ENCODE data around the gene ALDH1A1.

ALDH1A1 gene

DNA sequence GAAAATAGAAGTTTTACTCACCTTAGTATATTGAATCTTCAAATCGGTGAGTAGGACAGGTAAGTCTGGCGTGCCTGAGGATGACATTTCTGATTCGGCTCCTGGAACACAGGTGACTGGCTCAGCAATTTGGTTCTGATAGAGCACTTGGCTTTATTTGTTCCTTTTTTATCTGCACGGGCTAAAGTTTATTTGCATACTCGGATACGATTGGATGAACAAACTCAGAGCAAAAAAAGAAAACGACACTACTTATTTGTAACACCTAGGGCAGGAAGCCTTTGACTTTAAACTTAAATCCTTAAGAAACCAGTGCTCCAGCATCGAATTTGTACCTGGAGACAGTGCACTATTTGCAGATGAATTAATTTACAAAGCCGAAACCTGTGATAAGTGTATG is at the start of gene ALDH1A1:
Gene ALDH1A1 (minus strand): TSS at position 140 of the 400 bp plus-strand sequence. CDS start 53 bp downstream, at position 87.
- Histone ChIP-seq H3K4me1 (ENCODE audit: control insufficient read depth in 1 of 2, insufficient read depth in 2 of 2, low read length in 2 of 2) (peaks cover 23 to 32% of the 10 kb centered on the region in 2 donors), H3K27me3 (ENCODE audit: control insufficient read depth in 1 of 2, insufficient read depth in 2 of 2, low read length in 2 of 2) (no peaks in the 10 kb centered on the region), H3K9me3 (ENCODE audit: control insufficient read depth in 1 of 2, low read length in 2 of 2) (no peaks in the 10 kb centered on the region), H3K9ac (ENCODE audit: low read depth in 1 of 2, low read length in 2 of 2) (peak within 1 kb of the TSS; percentile 18 to 71), H3K27ac (ENCODE audit: low read depth, low read length) (peak within 1 kb of the TSS; percentile 49), H3K4me3 (ENCODE audit: low read depth in 1 of 2, low read length in 2 of 2) (peak within 1 kb of the TSS; percentile 60 to 71), H3K36me3 (ENCODE audit: control insufficient read depth in 1 of 2, insufficient read depth in 2 of 2, low read length in 2 of 2) (no peaks in the 10 kb centered on the region)

DNA sequence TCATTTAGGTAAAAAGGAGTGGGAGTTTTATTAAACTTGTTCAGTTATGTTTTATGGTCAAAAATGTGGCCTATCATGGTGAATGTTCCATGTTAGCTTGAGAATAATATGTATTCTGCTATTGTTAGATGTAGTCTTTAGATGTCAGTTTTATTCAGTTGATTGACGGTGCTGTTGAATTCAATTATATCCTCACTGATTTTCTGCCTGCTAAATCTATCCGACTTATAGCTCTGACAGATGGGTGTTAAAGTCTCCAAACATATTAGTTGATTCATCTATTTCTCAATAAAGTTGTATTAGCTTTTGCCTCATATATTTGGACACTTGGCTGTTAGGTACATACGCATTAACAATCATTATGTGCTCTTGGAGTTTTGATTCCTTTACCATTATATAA is 49.0 kb upstream of the ALDH1A1 start:
- no peaks in the 10 kb centered on the region for H3K36me3 ChIP-seq (ENCODE audit: control insufficient read depth in 1 of 2, insufficient read depth in 2 of 2, low read length in 2 of 2)
- H3K4me3 ChIP-seq (ENCODE audit: low read depth in 1 of 2, low read length in 2 of 2): no peak overlapping the region
- no peaks in the 10 kb centered on the region for H3K27me3 ChIP-seq (ENCODE audit: control insufficient read depth in 1 of 2, insufficient read depth in 2 of 2, low read length in 2 of 2)
- no peaks in the 10 kb centered on the region for H3K9me3 ChIP-seq (ENCODE audit: control insufficient read depth in 1 of 2, low read length in 2 of 2)
- H3K9ac ChIP-seq (ENCODE audit: low read depth in 1 of 2, low read length in 2 of 2): no peak overlapping the region
- peaks cover 6 to 10% of the 10 kb centered on the region in 2 donors for H3K4me1 ChIP-seq (ENCODE audit: control insufficient read depth in 1 of 2, insufficient read depth in 2 of 2, low read length in 2 of 2)
- H3K27ac ChIP-seq (ENCODE audit: low read depth, low read length): no peak overlapping the region

DNA sequence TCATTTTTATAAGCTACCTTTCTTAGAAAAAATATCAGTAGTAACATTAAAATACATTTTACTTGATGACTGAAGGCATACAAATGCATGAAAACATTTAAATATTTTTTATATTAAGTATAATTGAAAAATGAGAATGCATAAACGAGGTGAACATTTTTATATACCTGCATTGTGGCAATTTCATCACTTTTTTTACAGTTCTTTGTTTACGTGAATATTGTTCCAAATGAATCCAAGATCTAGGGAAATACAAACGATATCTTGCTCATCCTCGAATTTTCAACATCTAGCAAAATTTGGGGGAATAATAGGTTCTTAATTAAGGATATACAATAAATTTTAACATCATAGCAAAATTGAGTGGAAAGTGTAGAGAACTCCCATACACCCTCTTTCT is 45.5 kb upstream of the ALDH1A1 start:
- no peak overlapping the region for H3K27ac ChIP-seq (ENCODE audit: low read depth, low read length)
- H3K4me1 ChIP-seq (ENCODE audit: control insufficient read depth in 1 of 2, insufficient read depth in 2 of 2, low read length in 2 of 2): peaks cover 6 to 17% of the 10 kb centered on the region in 2 donors
- no peak overlapping the region for H3K4me3 ChIP-seq (ENCODE audit: low read depth in 1 of 2, low read length in 2 of 2)
- H3K36me3 ChIP-seq (ENCODE audit: control insufficient read depth in 1 of 2, insufficient read depth in 2 of 2, low read length in 2 of 2): no peaks in the 10 kb centered on the region
- H3K27me3 ChIP-seq (ENCODE audit: control insufficient read depth in 1 of 2, insufficient read depth in 2 of 2, low read length in 2 of 2): no peaks in the 10 kb centered on the region
- H3K9ac ChIP-seq (ENCODE audit: low read depth in 1 of 2, low read length in 2 of 2): no peak overlapping the region
- no peaks in the 10 kb centered on the region for H3K9me3 ChIP-seq (ENCODE audit: control insufficient read depth in 1 of 2, low read length in 2 of 2)

DNA sequence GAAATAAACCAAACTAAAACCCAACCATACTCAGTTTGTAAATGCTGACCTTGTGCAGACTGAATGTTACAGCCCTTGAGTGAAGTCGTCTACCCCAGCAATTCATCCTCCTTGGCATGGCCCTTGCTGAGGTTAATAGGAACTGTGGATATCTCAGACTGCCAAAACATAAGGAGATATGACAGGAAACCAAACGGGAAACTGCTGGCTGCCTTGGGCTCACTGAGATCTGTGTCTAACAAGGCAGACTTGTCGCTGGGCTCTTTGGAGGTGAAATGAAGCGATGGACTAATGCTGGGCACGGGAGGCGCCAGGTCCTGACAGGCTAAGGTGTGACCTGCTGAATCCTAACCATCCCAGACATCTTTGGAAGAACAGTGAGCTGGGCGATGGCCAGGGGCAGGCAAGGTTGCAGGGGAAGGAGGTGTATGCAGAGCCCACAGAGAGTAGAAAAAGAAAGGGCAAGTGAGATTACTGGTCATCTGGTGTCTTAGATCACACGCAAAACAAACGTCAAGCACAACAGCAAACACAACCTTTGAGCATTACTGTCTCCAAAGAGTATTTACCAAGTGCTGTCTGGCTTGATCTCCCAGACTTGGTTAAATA is 44.6 kb upstream of the ALDH1A1 start:
- Histone ChIP-seq H3K9ac (ENCODE audit: low read depth in 1 of 2, low read length in 2 of 2) (no peak overlapping the region), H3K27ac (ENCODE audit: low read depth, low read length) (no peak overlapping the region), H3K36me3 (ENCODE audit: control insufficient read depth in 1 of 2, insufficient read depth in 2 of 2, low read length in 2 of 2) (no peaks in the 10 kb centered on the region), H3K27me3 (ENCODE audit: control insufficient read depth in 1 of 2, insufficient read depth in 2 of 2, low read length in 2 of 2) (no peaks in the 10 kb centered on the region), H3K4me3 (ENCODE audit: low read depth in 1 of 2, low read length in 2 of 2) (peak overlapping the region; percentile 18 to 33), H3K9me3 (ENCODE audit: control insufficient read depth in 1 of 2, low read length in 2 of 2) (no peaks in the 10 kb centered on the region), H3K4me1 (ENCODE audit: control insufficient read depth in 1 of 2, insufficient read depth in 2 of 2, low read length in 2 of 2) (peaks cover 6 to 19% of the 10 kb centered on the region in 2 donors)

DNA sequence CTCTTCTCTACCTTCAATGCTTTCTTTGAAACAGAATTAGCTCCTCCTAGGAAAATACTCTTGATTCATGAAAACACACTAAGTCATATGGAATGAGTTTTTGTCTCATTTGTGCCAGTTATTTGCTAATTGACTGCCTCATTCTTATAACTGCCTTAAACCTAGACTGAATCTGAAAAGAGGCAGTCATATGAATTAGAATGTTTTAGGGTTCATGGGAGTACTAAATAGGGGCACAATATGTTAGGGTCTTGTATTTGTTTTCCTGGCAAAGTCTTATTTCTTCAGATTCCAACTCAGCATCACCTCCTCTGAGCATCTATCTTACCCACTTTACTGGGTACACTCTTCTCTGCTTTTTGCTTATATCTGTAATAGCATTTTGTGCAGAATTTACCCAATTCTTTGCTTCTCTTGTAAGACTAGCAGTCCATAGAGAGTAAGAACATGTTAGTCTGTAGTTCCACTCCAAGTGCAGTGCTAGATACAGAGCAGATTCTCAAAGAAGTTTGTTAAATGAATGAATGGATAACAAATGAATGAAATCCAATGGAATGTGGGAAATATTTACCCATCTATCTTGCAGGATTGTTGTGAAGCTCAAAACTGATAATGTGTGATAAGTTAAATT is 43.9 kb upstream of the ALDH1A1 start:
- peaks cover 6 to 21% of the 10 kb centered on the region in 2 donors for H3K4me1 ChIP-seq (ENCODE audit: control insufficient read depth in 1 of 2, insufficient read depth in 2 of 2, low read length in 2 of 2)
- H3K36me3 ChIP-seq (ENCODE audit: control insufficient read depth in 1 of 2, insufficient read depth in 2 of 2, low read length in 2 of 2): no peaks in the 10 kb centered on the region
- no peak overlapping the region for H3K9ac ChIP-seq (ENCODE audit: low read depth in 1 of 2, low read length in 2 of 2)
- H3K4me3 ChIP-seq (ENCODE audit: low read depth in 1 of 2, low read length in 2 of 2): peak overlapping the region in 1 of 2 donors; percentile 18
- no peaks in the 10 kb centered on the region for H3K9me3 ChIP-seq (ENCODE audit: control insufficient read depth in 1 of 2, low read length in 2 of 2)
- no peak overlapping the region for H3K27ac ChIP-seq (ENCODE audit: low read depth, low read length)
- H3K27me3 ChIP-seq (ENCODE audit: control insufficient read depth in 1 of 2, insufficient read depth in 2 of 2, low read length in 2 of 2): no peaks in the 10 kb centered on the region

DNA sequence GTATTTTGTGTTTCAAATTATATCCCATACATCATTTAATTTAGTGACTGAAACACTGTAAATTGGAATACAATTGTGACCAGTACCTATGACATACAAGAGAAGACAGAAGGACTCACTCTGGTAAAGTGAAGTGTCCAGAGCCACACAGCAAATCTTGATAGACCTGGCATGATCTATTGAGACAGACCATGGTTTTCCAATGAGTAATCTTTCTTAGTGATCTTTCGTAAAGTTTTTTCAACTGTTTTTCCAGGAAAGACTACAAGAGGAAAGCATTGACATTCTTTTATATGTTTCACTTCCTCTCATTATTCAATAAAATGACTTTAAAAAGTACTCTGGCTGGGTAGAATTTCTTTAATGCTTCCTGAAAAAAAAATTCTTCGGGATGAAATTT is 43.3 kb upstream of the ALDH1A1 start:
- no peaks in the 10 kb centered on the region for H3K36me3 ChIP-seq (ENCODE audit: control insufficient read depth in 1 of 2, insufficient read depth in 2 of 2, low read length in 2 of 2)
- H3K9me3 ChIP-seq (ENCODE audit: control insufficient read depth in 1 of 2, low read length in 2 of 2): no peaks in the 10 kb centered on the region
- H3K27me3 ChIP-seq (ENCODE audit: control insufficient read depth in 1 of 2, insufficient read depth in 2 of 2, low read length in 2 of 2): no peaks in the 10 kb centered on the region
- no peak overlapping the region for H3K9ac ChIP-seq (ENCODE audit: low read depth in 1 of 2, low read length in 2 of 2)
- H3K4me3 ChIP-seq (ENCODE audit: low read depth in 1 of 2, low read length in 2 of 2): no peak overlapping the region
- H3K27ac ChIP-seq (ENCODE audit: low read depth, low read length): no peak overlapping the region
- peaks cover 6 to 21% of the 10 kb centered on the region in 2 donors for H3K4me1 ChIP-seq (ENCODE audit: control insufficient read depth in 1 of 2, insufficient read depth in 2 of 2, low read length in 2 of 2)

DNA sequence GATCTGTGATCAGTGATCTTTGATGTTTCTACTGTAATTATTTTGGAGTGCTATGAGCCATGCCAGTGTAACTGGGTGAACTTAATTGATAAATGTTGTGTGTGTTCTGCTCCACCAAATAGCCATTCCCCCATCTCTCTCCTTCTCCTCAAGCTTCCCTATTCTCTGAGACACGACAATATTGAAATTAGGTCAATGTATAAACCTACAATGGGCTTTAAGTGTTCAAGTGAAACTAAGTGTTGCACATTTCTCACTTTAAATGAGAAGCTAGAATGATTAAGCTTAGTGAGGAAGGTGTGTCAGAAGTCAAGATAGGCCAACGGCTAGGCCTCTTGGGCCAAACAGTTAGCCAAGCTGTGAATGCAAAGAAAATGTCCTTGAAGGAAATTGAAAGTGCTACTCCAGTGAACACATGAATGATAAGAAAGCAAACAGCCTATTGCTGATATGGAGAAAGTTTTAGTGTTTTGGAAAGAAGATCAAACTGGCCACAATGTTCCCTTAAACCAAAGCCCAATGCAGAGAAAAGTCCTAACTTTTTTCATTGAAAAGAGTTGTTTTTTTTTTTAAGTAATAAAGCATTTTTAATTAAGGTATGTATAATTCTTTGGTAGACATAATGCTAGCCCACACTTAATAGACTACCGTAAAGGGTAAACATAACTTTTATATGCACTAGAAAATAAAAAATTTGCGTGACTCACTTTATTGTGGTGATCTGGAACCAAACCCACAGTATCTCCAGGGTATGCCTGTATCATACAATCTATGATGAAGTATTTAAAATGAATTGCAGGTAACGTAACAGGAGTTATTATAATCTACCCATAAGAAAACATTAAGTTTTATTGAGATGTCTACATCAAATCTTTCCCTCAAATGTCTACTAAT is 42.5 kb upstream of the ALDH1A1 start:
- no peaks in the 10 kb centered on the region for H3K9me3 ChIP-seq (ENCODE audit: control insufficient read depth in 1 of 2, low read length in 2 of 2)
- H3K36me3 ChIP-seq (ENCODE audit: control insufficient read depth in 1 of 2, insufficient read depth in 2 of 2, low read length in 2 of 2): no peaks in the 10 kb centered on the region
- no peak overlapping the region for H3K4me3 ChIP-seq (ENCODE audit: low read depth in 1 of 2, low read length in 2 of 2)
- no peak overlapping the region for H3K9ac ChIP-seq (ENCODE audit: low read depth in 1 of 2, low read length in 2 of 2)
- no peaks in the 10 kb centered on the region for H3K27me3 ChIP-seq (ENCODE audit: control insufficient read depth in 1 of 2, insufficient read depth in 2 of 2, low read length in 2 of 2)
- peaks cover 6 to 21% of the 10 kb centered on the region in 2 donors for H3K4me1 ChIP-seq (ENCODE audit: control insufficient read depth in 1 of 2, insufficient read depth in 2 of 2, low read length in 2 of 2)
- H3K27ac ChIP-seq (ENCODE audit: low read depth, low read length): no peak overlapping the region

DNA sequence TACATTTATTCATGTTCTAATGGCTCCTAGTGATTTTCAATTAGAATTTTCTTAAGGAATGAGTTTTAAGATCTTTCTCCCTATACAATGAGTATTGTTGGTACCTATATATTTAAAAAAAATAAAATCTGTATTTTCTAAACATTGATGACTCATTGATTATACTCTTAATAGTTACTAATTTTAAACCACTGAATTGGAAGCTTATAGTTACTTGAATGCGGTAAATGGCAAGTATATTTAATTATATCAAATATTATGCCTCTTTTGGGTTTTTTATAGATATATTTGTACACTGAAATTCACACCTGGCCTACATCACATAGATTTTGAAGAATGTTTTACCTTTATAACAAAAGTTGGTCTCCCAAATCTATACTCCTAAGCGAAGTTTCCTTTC is 38.9 kb upstream of the ALDH1A1 start:
- Histone ChIP-seq H3K27me3 (ENCODE audit: control insufficient read depth in 1 of 2, insufficient read depth in 2 of 2, low read length in 2 of 2) (no peaks in the 10 kb centered on the region), H3K36me3 (ENCODE audit: control insufficient read depth in 1 of 2, insufficient read depth in 2 of 2, low read length in 2 of 2) (no peaks in the 10 kb centered on the region), H3K4me3 (ENCODE audit: low read depth in 1 of 2, low read length in 2 of 2) (no peak overlapping the region), H3K9ac (ENCODE audit: low read depth in 1 of 2, low read length in 2 of 2) (no peak overlapping the region), H3K4me1 (ENCODE audit: control insufficient read depth in 1 of 2, insufficient read depth in 2 of 2, low read length in 2 of 2) (peaks cover under 1 to 13% of the 10 kb centered on the region in 2 donors), H3K9me3 (ENCODE audit: control insufficient read depth in 1 of 2, low read length in 2 of 2) (no peaks in the 10 kb centered on the region), H3K27ac (ENCODE audit: low read depth, low read length) (no peak overlapping the region)

DNA sequence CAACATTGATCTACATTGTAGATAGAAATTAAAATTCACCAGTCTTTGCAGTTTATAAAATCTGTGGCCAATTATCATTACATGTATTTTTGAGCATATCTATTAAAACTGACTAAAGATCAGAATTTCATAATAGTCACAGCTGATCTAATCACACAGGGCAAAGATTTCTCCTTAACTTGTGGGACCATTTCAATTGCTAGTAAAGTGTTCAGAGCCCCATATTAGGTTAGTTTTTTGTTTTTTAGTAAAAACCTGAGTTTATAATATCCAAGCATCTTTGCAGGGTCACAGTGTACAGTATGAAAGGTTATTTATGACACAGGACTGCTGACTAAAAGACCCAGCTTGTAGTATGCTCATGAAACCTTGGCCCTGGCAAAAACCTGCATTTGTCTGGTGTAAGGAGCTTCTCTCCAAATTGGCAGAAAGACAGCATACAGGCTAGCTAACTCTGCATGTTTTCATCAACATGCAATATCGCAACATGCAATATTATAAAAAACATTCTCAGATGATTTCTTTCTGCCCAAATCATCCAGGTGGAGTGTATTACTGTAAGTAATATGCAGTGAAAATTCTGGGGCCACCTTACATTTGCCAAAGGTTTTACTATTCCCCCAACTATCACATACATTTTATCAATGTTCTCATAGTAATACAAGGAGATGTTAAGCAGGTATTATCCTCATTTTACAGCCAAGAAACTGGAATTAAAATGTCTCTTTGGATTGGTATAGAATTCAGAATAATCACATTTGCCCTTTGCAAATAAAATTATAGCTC is 37.7 kb upstream of the ALDH1A1 start:
- H3K27ac ChIP-seq (ENCODE audit: low read depth, low read length): no peak overlapping the region
- peaks cover 7 to 18% of the 10 kb centered on the region in 2 donors for H3K4me1 ChIP-seq (ENCODE audit: control insufficient read depth in 1 of 2, insufficient read depth in 2 of 2, low read length in 2 of 2)
- H3K27me3 ChIP-seq (ENCODE audit: control insufficient read depth in 1 of 2, insufficient read depth in 2 of 2, low read length in 2 of 2): no peaks in the 10 kb centered on the region
- no peak overlapping the region for H3K9ac ChIP-seq (ENCODE audit: low read depth in 1 of 2, low read length in 2 of 2)
- no peaks in the 10 kb centered on the region for H3K36me3 ChIP-seq (ENCODE audit: control insufficient read depth in 1 of 2, insufficient read depth in 2 of 2, low read length in 2 of 2)
- H3K4me3 ChIP-seq (ENCODE audit: low read depth in 1 of 2, low read length in 2 of 2): no peak overlapping the region
- H3K9me3 ChIP-seq (ENCODE audit: control insufficient read depth in 1 of 2, low read length in 2 of 2): no peaks in the 10 kb centered on the region

All from duodenal mucosa (tissue), 2 donors.